ENCODE data around the gene MACROD2. TPM values are rescaled to one million over a fixed set of nuclear protein-coding genes. Genes with fewer than 3 reads are reported as not detected.
"Not testable (repeated sequence)": the region's sequence is repeated elsewhere in the genome, so short reads cannot be mapped to it uniquely, and the experiment has no call there.

The MACROD2 gene
- total and polyA plus RNA-seq, 11 donors, result 0.54 to 5.4 (median 2.4) TPM

- intact Hi-C loops (cut with DNase I), result no loop called here
- H3K4me1 ChIP-seq, result no peaks in the 10 kb centered on the region
- no peak for DNase-seq
- no peaks in the 10 kb centered on the region for H3K27me3 ChIP-seq
- WGBS, 4 donors, result 87 to 93% (median 89%) methylated on average over 2 of the region's 2 CpGs
- H3K36me3 ChIP-seq, result no peaks in the 10 kb centered on the region
- TF ChIP-seq CTCF (IDR thresholded peaks at IDR 0.05) (no peak), POLR2A (IDR thresholded peaks at IDR 0.05) (no peak)
- ATAC-seq, result no peak
- no peak overlapping the region for H3K27ac ChIP-seq
- H3K9me3 ChIP-seq, result no peaks in the 10 kb centered on the region
- no peak overlapping the region for H3K4me3 ChIP-seq
Measured at GRCh38 chr20:14972690-14973089, 977.4 kb downstream of the MACROD2 start.

DNA sequence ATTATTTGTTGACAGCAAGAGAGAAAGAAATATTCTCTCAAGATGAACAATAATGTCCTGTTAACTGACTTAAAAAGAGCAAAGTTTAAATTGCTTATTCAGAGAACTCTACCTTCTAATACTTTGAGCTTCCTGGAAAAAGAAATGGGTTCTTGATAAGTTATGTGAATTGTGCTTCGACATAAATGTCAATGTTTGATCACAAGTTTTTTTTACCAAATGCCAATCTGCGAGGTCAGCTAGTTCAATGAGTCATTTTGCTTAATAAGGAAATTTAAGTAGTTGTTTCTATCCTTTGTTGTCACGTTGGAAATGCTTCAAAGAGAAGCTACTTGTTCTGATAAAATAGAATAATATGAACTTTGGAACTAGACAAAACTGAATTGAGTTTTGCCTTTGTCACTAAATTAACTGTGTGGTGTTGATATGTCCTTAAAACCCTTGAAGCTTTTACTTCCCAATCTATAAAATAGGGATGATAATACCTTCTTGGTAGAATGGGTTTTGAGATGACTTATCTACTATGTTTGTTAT is 984.2 kb downstream of the MACROD2 start:
- no peak for DNase-seq
- Histone ChIP-seq H3K4me1 (no peaks in the 10 kb centered on the region), H3K4me3 (no peak overlapping the region), H3K9me3 (peaks cover 0 to 17% (median 2%) of the 10 kb centered on the region in 12 donors), H3K27me3 (no peaks in the 10 kb centered on the region), H3K36me3 (no peaks in the 10 kb centered on the region), H3K27ac (no peak overlapping the region)
- intact Hi-C loops (cut with DNase I), result no loop called here
- no peak for ATAC-seq
- TF ChIP-seq POLR2A (IDR thresholded peaks at IDR 0.05), result no peak
- no peak for TF ChIP-seq CTCF (IDR thresholded peaks at IDR 0.05)
- 54 to 62% (median 56%) methylated on average over 3 of the region's 3 CpGs for WGBS, 4 donors

GRCh38 chr20:14981486-14981885 is 986.2 kb downstream of the MACROD2 start:
- H3K9me3 ChIP-seq, result peaks cover 0 to 17% (median 2%) of the 10 kb centered on the region in 12 donors
- intact Hi-C loops (cut with DNase I); ATAC-seq; H3K4me1 ChIP-seq; H3K27ac ChIP-seq; H3K4me3 ChIP-seq; H3K36me3 ChIP-seq; H3K27me3 ChIP-seq; DNase-seq: not testable (repeated sequence)
- 79 to 87% (median 85%) methylated on average over 3 of the region's 3 CpGs for WGBS, 4 donors

DNA sequence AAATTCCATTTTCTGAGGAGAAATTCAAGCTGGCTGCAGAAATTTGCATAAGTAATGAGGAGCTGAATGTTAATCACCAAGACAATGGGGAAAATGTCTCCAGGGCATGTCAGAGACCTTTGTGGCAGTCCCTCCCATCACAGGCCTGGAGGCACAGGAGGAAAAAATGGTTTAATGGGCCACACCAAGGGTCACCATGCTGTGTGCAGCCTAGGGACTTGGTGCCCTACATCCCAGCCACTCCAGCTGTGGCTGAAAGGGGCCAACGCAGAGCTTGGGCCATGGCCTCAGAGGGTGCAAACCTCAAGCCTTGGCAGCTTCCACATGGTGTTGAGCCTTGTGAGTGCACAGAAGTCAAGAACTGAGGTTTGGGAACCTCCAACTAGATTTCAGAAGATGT is 987.0 kb downstream of the MACROD2 start:
- DNase-seq; intact Hi-C loops (cut with DNase I); H3K27ac ChIP-seq; H3K27me3 ChIP-seq; H3K4me1 ChIP-seq; ATAC-seq; H3K36me3 ChIP-seq; H3K4me3 ChIP-seq: not testable (repeated sequence)
- WGBS, 4 donors, result 86 to 100% (median 90%) methylated on average over 1 of the region's 1 CpG
- peaks cover 0 to 17% (median 2%) of the 10 kb centered on the region in 12 donors for H3K9me3 ChIP-seq

- no peak for TF ChIP-seq POLR2A (IDR thresholded peaks at IDR 0.05)
- no peak for TF ChIP-seq CTCF (IDR thresholded peaks at IDR 0.05)
- H3K36me3 ChIP-seq, result no peaks in the 10 kb centered on the region
- H3K27me3 ChIP-seq, result no peaks in the 10 kb centered on the region
- no peak overlapping the region for H3K4me3 ChIP-seq
- H3K4me1 ChIP-seq, result no peaks in the 10 kb centered on the region
- no peak for DNase-seq
- ATAC-seq, result no peak
- intact Hi-C loops (cut with DNase I), result no loop called here
- peaks cover 0 to 17% (median 2%) of the 10 kb centered on the region in 12 donors for H3K9me3 ChIP-seq
- H3K27ac ChIP-seq, result no peak overlapping the region
- WGBS, 4 donors, result 76 to 89% (median 77%) methylated on average over 3 of the region's 3 CpGs
Measured at GRCh38 chr20:14984305-14984704, 989.0 kb downstream of the MACROD2 start.
